Vagina (tissue), 2 donors: ENCODE measurements around the gene PTGS1. TPM values are rescaled to one million over a fixed set of nuclear protein-coding genes. Genes with fewer than 3 reads are reported as not detected.

ENCODE experiments used
- DNase-seq, 2 donors: peaks; one replicate each; pipeline ENCODE4 v3.0.0-alpha.2; 2017; ENCODE audit errors: extremely low spot score in 2 of 2
- H3K27ac ChIP-seq: fragments of 200-600 bp; sonication (generic); one replicate; pipeline ENCODE4 v1.5.1; 2019
- H3K27me3 ChIP-seq: fragments of 200-600 bp; sonication (generic); one replicate; pipeline ENCODE4 v1.5.1; 2019
- H3K36me3 ChIP-seq, 2 donors: fragments of 200-600 bp; sonication (generic); one replicate each; pipeline ENCODE4 v1.5.1; 2017 to 2019
- H3K4me1 ChIP-seq: fragments of 200-600 bp; sonication (generic); one replicate; pipeline ENCODE4 v1.5.1; 2019
- H3K4me3 ChIP-seq, 2 donors: fragments of 200-600 bp; sonication (generic); 1 replicate in 1 of 2; 2 replicates in 1 of 2; pipeline ENCODE4 v1.5.1; 2016 to 2019
- H3K9me3 ChIP-seq: fragments of 200-600 bp; sonication (generic); one replicate; pipeline ENCODE4 v1.5.1; 2019
- POLR2A ChIP-seq, 2 donors: fragments of 450-650 bp; IDR thresholded peaks; one replicate each; pipeline ENCODE4 v1.6.1; 2017; ENCODE audit warnings: antibody characterized with exemption in 2 of 2, mild to moderate bottlenecking in 2 of 2, moderate library complexity in 2 of 2
- POLR2AphosphoS5 ChIP-seq, 2 donors: sonication (generic); formaldehyde crosslinking; IDR thresholded peaks; one replicate each; pipeline ENCODE4 v1.9.0; 2017; ENCODE audit warnings: antibody characterized with exemption in 2 of 2, mild to moderate bottlenecking in 2 of 2, low read depth in 1 of 2; ENCODE audit not compliant: insufficient read depth in 1 of 2
- intact Hi-C: fragments of 100-400 bp; cut with DNase I; formaldehyde crosslinking; loops from one replicate; pipeline ENCODE4 v1.15.1; 2023
- total RNA-seq: library from RNA; depleted of rRNA; stranded (reverse); fragments of >200 nt; gene quantifications from one replicate; pipeline ENCODE4 v1.2.3, GENCODE V29; 2016
- TF ChIP-seq, protein P1 (sequence below), 3 experiments: fragments of 450-650 bp in 2 of 3; fragments of 200-600 bp in 1 of 3; sonication (generic) in 1 of 3; IDR thresholded peaks; one replicate each; pipeline ENCODE4 v1.5.1; 2017 to 2019; ENCODE audit warnings: antibody characterized with exemption in 3 of 3, mild to moderate bottlenecking in 2 of 3, moderate library complexity in 2 of 3

The PTGS1 gene
- total RNA-seq, 1 donor from 2014 or later = 12.0 TPM

DNA sequence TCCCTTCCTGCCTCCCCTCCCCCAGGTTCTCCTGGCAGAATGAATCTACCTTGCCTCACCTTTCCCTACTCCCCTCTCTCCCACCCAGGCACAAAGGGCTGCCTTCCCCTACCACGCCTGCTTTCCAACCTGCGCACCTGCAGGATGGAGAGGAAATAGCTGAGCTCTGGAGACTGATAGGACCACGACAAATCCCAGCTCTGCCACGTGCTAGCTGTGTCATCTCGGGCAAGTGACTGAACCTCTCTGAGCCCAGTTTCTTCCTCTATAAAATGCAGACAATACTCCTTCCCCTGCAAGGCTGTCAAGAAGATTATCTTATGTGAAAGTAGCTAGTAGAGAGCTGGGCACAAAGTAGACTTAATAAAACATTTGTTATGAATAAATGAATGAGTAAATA, 31.2 kb upstream of the PTGS1 start:
- Histone ChIP-seq H3K4me3 (no peak overlapping the region), H3K27ac (no peak overlapping the region), H3K27me3 (no peaks in the 10 kb centered on the region), H3K9me3 (no peaks in the 10 kb centered on the region), H3K36me3 (no peaks in the 10 kb centered on the region), H3K4me1 (no peaks in the 10 kb centered on the region)
- intact Hi-C loops = no loop called here
- TF ChIP-seq, protein P1, sequence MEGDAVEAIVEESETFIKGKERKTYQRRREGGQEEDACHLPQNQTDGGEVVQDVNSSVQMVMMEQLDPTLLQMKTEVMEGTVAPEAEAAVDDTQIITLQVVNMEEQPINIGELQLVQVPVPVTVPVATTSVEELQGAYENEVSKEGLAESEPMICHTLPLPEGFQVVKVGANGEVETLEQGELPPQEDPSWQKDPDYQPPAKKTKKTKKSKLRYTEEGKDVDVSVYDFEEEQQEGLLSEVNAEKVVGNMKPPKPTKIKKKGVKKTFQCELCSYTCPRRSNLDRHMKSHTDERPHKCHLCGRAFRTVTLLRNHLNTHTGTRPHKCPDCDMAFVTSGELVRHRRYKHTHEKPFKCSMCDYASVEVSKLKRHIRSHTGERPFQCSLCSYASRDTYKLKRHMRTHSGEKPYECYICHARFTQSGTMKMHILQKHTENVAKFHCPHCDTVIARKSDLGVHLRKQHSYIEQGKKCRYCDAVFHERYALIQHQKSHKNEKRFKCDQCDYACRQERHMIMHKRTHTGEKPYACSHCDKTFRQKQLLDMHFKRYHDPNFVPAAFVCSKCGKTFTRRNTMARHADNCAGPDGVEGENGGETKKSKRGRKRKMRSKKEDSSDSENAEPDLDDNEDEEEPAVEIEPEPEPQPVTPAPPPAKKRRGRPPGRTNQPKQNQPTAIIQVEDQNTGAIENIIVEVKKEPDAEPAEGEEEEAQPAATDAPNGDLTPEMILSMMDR (IDR thresholded peaks at IDR 0.05) = no peak
- TF ChIP-seq POLR2A (IDR thresholded peaks at IDR 0.05) (no peak), POLR2AphosphoS5 (IDR thresholded peaks at IDR 0.05; ENCODE audit: insufficient read depth in 1 of 2, low read depth in 1 of 2) (no peak)
- no peak for DNase-seq

DNA sequence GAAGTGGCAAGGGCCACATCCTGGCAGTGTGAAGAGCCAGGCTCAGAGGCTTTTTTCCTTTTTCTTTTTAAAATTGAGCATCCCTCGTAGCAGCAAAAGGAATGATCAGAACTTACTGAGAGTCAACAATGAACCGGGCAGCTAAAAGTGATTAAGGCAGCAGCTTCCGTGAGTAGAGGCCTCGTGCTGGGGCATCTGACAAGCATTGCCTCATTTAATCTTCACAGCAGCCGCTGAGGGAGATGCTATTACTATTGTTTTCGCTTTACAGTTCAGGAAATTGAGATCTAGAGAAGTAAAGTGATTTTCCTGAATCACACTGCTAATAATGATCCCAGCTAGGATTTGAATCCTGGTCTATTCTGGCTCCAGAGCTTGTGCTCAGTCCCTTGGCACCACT, 30.7 kb upstream of the PTGS1 start:
- no peak overlapping the region for H3K27ac ChIP-seq
- no peaks in the 10 kb centered on the region for H3K27me3 ChIP-seq
- no peak overlapping the region for H3K4me3 ChIP-seq
- TF ChIP-seq POLR2AphosphoS5 (IDR thresholded peaks at IDR 0.05; ENCODE audit: insufficient read depth in 1 of 2, low read depth in 1 of 2) (peak in 1 of 2 donors; percentile 14), POLR2A (IDR thresholded peaks at IDR 0.05) (no peak)
- no peaks in the 10 kb centered on the region for H3K4me1 ChIP-seq
- intact Hi-C loops = no loop called here
- no peak for DNase-seq
- no peaks in the 10 kb centered on the region for H3K36me3 ChIP-seq
- H3K9me3 ChIP-seq = no peaks in the 10 kb centered on the region

DNA sequence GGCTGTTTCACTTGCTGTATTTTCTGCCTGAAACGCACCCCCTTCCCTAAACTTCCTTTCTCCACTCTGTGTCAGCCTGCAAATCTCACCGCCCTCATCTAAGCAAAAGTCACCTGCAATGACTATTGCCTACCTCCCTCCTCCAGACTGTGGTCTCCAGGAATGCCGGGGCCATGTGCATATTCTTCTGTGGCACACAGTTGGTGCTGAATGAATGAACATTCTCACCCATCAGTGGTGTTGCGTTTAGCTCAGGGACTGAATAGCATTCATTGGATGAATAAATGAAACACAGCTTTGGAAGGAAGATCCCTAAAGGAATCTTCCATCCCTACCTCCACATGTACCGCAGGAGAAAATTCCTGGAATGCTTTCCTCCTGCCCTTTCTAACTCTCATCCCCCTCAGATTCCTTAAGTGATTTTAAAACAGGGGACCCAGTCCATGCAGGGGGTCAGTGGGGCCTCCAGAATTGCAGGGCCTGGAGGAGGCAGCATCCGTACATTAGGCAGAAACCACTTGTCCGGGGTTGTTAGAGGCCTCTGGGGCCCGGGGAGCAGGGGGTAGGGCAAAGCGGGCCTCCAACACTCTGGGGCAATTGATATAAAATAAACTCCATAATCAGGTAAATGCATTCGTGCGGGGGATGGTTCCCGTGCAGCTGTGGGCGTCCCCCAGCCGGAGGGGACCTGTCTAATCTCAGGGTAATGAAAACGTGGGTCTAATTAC, 28.3 kb upstream of the PTGS1 start:
- no peaks in the 10 kb centered on the region for H3K36me3 ChIP-seq
- no peak overlapping the region for H3K27ac ChIP-seq
- H3K9me3 ChIP-seq = no peaks in the 10 kb centered on the region
- H3K4me3 ChIP-seq = no peak overlapping the region
- H3K27me3 ChIP-seq = no peaks in the 10 kb centered on the region
- DNase-seq = no peak
- peaks cover 5% of the 10 kb centered on the region for H3K4me1 ChIP-seq
- TF ChIP-seq, protein P1 (IDR thresholded peaks at IDR 0.05) = no peak
- TF ChIP-seq POLR2A (IDR thresholded peaks at IDR 0.05) (no peak), POLR2AphosphoS5 (IDR thresholded peaks at IDR 0.05; ENCODE audit: insufficient read depth in 1 of 2, low read depth in 1 of 2) (no peak)
- intact Hi-C loops = no loop called here

DNA sequence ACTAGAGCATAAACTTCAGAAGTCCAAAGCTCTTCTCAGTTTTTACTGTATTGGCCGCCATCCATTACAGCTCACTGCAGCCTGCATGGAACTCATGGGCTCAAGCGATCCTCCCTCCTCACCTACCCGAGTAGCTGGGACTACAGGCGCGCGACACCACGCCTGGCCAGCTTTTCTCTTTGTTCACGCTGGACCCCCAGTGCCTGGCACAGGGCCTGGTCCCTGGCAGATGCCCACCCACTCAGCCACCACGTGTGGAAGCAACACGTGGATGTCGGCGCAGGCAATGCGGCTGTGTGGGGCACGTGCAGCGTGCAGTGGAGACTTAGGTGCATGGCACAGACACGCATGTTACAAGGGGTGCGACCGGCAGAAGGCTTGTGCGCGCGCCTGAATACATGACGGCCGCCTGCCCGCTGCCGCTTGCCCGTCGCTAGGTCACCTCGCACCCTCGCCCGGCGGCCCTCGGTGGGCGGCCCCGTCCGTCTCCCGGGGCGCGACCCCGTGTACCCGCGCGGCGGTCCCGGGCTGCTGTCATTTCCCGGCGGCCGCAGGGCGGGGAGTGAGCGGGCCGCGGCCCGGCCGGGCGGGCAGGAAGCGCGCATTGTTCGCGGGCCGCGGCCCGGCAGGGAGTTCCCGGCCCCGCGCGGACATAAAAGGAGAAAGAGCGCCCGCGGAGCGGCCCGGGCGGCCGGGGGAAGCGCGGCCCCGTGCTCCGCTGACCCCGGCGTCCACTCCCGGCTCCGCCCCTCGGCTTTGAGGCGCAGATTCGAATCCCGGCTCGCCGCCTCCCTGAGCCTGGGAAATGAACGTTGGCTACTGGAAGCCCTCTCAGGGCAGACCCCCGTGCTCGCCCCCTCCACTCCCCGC, 24.1 kb upstream of the PTGS1 start:
- no peak for DNase-seq
- intact Hi-C loops = no loop called here
- H3K27ac ChIP-seq = peak overlapping the region; percentile 50
- TF ChIP-seq POLR2A (IDR thresholded peaks at IDR 0.05) (no peak), POLR2AphosphoS5 (IDR thresholded peaks at IDR 0.05; ENCODE audit: insufficient read depth in 1 of 2, low read depth in 1 of 2) (no peak)
- TF ChIP-seq, protein P1 (IDR thresholded peaks at IDR 0.05) = no peak
- H3K27me3 ChIP-seq = no peaks in the 10 kb centered on the region
- no peaks in the 10 kb centered on the region for H3K9me3 ChIP-seq
- peaks cover 18% of the 10 kb centered on the region for H3K4me1 ChIP-seq
- peak overlapping the region; percentile 47 to 50 for H3K4me3 ChIP-seq
- H3K36me3 ChIP-seq = no peaks in the 10 kb centered on the region

DNA sequence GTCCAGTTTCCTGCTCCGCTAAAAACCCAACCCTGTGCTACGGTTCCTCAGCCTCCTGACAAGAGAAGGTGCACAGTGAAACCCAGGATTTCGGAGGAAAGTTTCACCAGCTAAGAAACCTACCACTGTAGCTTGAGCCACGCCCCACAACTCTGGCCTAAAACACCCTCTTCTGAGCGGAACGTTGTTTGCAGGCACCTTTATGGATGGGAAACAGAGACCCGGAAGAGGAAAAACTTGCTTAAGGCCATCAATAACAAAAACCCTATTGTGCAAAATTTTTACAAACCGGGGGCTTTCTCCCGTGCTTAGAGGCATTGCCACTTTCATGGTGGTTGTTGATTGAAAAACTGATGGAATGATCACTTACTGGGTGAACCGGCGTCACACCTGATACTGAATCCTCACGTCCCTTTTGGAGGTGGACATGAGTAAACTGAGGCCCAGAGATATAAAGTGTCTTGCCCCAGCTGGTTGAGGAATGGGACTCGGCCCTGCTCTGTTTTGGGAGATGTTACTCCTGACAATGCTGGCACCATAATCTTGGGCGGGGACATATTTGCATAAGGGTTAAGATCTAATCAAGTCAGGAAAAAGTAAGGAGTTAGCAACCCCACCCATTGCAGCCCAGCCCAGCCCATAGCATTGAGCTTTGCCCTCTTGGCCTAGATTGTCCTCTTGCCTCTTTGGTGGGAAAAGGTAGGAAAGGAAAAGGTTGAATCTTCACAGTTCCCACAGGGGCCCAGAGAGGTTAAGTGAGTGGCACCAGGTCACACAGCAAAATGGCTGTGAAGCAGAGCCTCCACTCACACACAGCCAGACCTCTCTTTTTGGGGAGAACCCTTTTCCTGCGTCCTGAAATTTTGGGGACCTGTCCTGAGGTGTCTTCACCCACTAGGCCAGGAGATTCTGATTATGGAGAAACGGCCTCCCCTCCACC, 23.2 kb upstream of the PTGS1 start:
- Histone ChIP-seq H3K27ac (peak overlapping the region; percentile 50), H3K4me3 (peak overlapping the region; percentile 47 to 50)
- intact Hi-C loops = no loop called here

More for the DNA sequence above, 23.2 kb upstream of the PTGS1 start:
- TF ChIP-seq, protein P1 (IDR thresholded peaks at IDR 0.05) = no peak
- TF ChIP-seq POLR2AphosphoS5 (IDR thresholded peaks at IDR 0.05; ENCODE audit: insufficient read depth in 1 of 2, low read depth in 1 of 2) (no peak), POLR2A (IDR thresholded peaks at IDR 0.05) (no peak)
- Histone ChIP-seq H3K36me3 (no peaks in the 10 kb centered on the region), H3K27me3 (no peaks in the 10 kb centered on the region), H3K9me3 (no peaks in the 10 kb centered on the region), H3K4me1 (peaks cover 18% of the 10 kb centered on the region)
- no peak for DNase-seq
